Smooth muscle cell (in vitro differentiated cells): Measurements from ENCODE around the gene CEBPZ. TPM values are rescaled to one million over a fixed set of nuclear protein-coding genes. Genes with fewer than 3 reads are reported as not detected.
"Not testable (repeated sequence)": the region's sequence is repeated elsewhere in the genome, so short reads cannot be mapped to it uniquely, and the experiment has no call there.

Experiments
- DNase-seq: peaks from one replicate; lab custom pipeline; 2025; ENCODE audit not compliant: unreplicated experiment; lab: John Stamatoyannopoulos, UW
- H2AFZ ChIP-seq: fragments of 200-600 bp; sonication (generic); 2 replicates; pipeline ENCODE4 v1.6.0; 2016; ENCODE audit warnings: antibody characterized with exemption, low read depth, mild to moderate bottlenecking
- H3F3A ChIP-seq: fragments of 200-600 bp; sonication (generic); 2 replicates; pipeline ENCODE4 v1.6.0; 2017; ENCODE audit warnings: antibody characterized with exemption, low read depth
- H3K27ac ChIP-seq: fragments of 200-600 bp; sonication (generic); 2 replicates; pipeline ENCODE4 v1.5.1; 2016; ENCODE audit warnings: low read depth, mild to moderate bottlenecking
- H3K27me3 ChIP-seq: fragments of 200-600 bp; sonication (generic); 2 replicates; pipeline ENCODE4 v1.6.1; 2016; ENCODE audit warnings: low read depth, mild to moderate bottlenecking
- H3K36me3 ChIP-seq: fragments of 200-600 bp; sonication (generic); 2 replicates; pipeline ENCODE4 v1.5.1; 2016; ENCODE audit warnings: low read depth
- H3K4me1 ChIP-seq: fragments of 200-600 bp; sonication (generic); 2 replicates; pipeline ENCODE4 v1.5.1; 2016; ENCODE audit warnings: low read depth
- H3K4me2 ChIP-seq: fragments of 200-600 bp; sonication (generic); 2 replicates; pipeline ENCODE4 v1.6.0; 2016; ENCODE audit warnings: mild to moderate bottlenecking
- H3K4me3 ChIP-seq: fragments of 200-600 bp; sonication (generic); 2 replicates; pipeline ENCODE4 v1.5.1; 2016; ENCODE audit warnings: mild to moderate bottlenecking
- H3K79me2 ChIP-seq: fragments of 200-600 bp; sonication (generic); 2 replicates; pipeline ENCODE4 v1.6.0; 2016; ENCODE audit warnings: low read depth, mild to moderate bottlenecking
- H3K9ac ChIP-seq: fragments of 200-600 bp; sonication (generic); 2 replicates; pipeline ENCODE4 v1.6.0; 2016; ENCODE audit warnings: low read depth
- H3K9me3 ChIP-seq: fragments of 200-600 bp; sonication (generic); replicated peaks from 2 replicates; pipeline ENCODE4 v1.5.1; 2016; ENCODE audit warnings: low read depth
- H4K20me1 ChIP-seq: fragments of 200-600 bp; sonication (generic); 2 replicates; pipeline ENCODE4 v1.6.0; 2016; ENCODE audit warnings: low read depth
- WGBS: methylation state at CpG from one replicate; pipeline ENCODE4 v1.1.7; 2016; ENCODE audit warnings: low lambda C conversion rate; 5-methylcytosine and 5-hydroxymethylcytosine counted together
- polyA plus RNA-seq: library from polyadenylated mRNA; unstranded; fragments of >200 nt; fragmentation: Nextera tagmentation; extraction: Ambion mirVana; gene quantifications from 2 replicates; pipeline ENCODE4 v1.2.1, GENCODE V29; 2016
- total RNA-seq: library from RNA; depleted of rRNA; stranded (reverse); fragments of >200 nt; gene quantifications from 2 replicates; pipeline ENCODE4 v1.2.3, GENCODE V29; 2014
- TF ChIP-seq, protein P1 (sequence below): fragments of 200-600 bp; sonication (generic); IDR thresholded peaks from 2 replicates; pipeline ENCODE4 v1.5.1; 2017; ENCODE audit warnings: borderline replicate concordance, mild to moderate bottlenecking, antibody characterized with exemption; ENCODE audit not compliant: insufficient read depth, poor library complexity, severe bottlenecking

The CEBPZ gene
- total and polyA plus RNA-seq, 2 experiments from 2014 or later: 18.9 to 41.8 TPM

DNA sequence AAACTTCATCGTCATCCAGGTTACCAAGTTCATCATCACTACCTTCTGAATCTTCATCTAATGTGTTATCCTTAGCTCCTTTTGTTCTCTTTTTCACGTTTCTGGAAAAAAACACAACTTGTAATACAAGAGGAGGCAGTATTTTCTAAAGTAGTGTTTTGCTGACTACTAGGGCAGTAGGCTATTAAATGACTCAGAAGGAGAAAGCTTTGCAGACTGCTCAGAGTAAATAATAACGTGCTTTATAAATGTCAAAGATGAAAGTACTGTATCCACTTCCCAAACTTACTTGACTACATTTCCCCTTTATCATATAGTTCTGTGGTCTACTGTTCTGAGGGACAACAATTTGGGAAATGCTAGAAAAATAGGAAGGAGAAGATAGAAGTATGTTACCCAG is 19.5 kb downstream of the CEBPZ start:
- Histone ChIP-seq H2AFZ (no peak overlapping the region), H3K4me3 (no peak overlapping the region), H3K4me1 (no peaks in the 10 kb centered on the region), H3K79me2 (peaks cover 15% of the 10 kb centered on the region), H3F3A (no peaks in the 10 kb centered on the region), H3K9me3 (peaks cover 3% of the 10 kb centered on the region), H3K4me2 (no peak overlapping the region), H4K20me1 (peaks cover 6% of the 10 kb centered on the region), H3K9ac (no peak overlapping the region), H3K36me3 (peaks cover 23% of the 10 kb centered on the region), H3K27ac (peak overlapping the region; percentile 44), H3K27me3 (no peaks in the 10 kb centered on the region)
- 88% methylated on average over 3 of the region's 3 CpGs for WGBS
- TF ChIP-seq, protein P1, sequence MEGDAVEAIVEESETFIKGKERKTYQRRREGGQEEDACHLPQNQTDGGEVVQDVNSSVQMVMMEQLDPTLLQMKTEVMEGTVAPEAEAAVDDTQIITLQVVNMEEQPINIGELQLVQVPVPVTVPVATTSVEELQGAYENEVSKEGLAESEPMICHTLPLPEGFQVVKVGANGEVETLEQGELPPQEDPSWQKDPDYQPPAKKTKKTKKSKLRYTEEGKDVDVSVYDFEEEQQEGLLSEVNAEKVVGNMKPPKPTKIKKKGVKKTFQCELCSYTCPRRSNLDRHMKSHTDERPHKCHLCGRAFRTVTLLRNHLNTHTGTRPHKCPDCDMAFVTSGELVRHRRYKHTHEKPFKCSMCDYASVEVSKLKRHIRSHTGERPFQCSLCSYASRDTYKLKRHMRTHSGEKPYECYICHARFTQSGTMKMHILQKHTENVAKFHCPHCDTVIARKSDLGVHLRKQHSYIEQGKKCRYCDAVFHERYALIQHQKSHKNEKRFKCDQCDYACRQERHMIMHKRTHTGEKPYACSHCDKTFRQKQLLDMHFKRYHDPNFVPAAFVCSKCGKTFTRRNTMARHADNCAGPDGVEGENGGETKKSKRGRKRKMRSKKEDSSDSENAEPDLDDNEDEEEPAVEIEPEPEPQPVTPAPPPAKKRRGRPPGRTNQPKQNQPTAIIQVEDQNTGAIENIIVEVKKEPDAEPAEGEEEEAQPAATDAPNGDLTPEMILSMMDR: no peak
- no peak for DNase-seq

DNA sequence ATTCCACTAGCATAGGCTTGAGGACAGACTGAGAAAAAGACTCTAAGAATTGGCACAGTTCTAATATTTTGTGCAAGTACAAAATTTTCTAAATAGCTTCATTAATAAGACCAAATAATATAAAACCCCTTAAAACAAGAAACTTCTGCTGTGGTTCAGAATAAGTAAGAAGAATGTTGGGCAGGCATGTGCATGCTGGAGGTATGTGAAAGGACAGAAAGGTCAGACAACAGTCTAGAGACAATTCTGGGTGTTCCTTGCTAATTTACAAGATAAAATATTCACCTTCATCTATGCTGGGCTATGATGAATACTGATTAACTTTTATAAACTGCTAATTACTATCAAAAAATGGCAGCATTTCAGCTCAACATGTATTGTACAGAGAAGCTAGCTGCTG is 20.2 kb downstream of the CEBPZ start:
- no peaks in the 10 kb centered on the region for H3K4me1 ChIP-seq
- peak overlapping the region; percentile 44 for H3K27ac ChIP-seq
- H3K9me3 ChIP-seq: peaks cover 3% of the 10 kb centered on the region
- H3K27me3 ChIP-seq: no peaks in the 10 kb centered on the region
- H3K4me2 ChIP-seq: no peak overlapping the region
- no peak overlapping the region for H2AFZ ChIP-seq
- H3K9ac ChIP-seq: no peak overlapping the region
- H3K4me3 ChIP-seq: no peak overlapping the region
- no peaks in the 10 kb centered on the region for H3F3A ChIP-seq
- H4K20me1 ChIP-seq: peaks cover 6% of the 10 kb centered on the region
- peaks cover 22% of the 10 kb centered on the region for H3K79me2 ChIP-seq
- TF ChIP-seq, protein P1: no peak
- peaks cover 26% of the 10 kb centered on the region for H3K36me3 ChIP-seq
- no peak for DNase-seq

DNA sequence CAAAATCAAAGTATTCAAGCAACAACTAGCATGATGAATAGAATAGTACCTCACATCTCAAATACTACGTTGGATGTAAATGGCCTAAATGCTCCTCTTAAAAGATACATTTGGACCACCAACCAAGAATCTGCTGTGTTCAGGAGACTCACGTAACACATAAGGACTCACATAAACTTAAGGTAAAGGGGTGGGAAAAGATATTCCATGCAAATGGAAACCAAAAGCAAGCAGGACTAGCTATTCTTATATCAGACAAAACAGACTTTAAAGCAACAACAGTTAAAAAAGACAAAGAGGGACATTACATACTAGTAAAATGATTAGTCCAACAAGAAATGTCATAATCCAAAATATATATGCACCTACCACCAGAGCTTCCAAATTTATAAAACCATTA is 24.6 kb downstream of the CEBPZ start:
- not testable (repeated sequence) for H3K4me3 ChIP-seq, H3K4me1 ChIP-seq, H3K27me3 ChIP-seq, H3F3A ChIP-seq, H3K9me3 ChIP-seq, DNase-seq, H3K27ac ChIP-seq, H3K9ac ChIP-seq, H4K20me1 ChIP-seq, H3K4me2 ChIP-seq, H2AFZ ChIP-seq
- peaks cover 43% of the 10 kb centered on the region for H3K79me2 ChIP-seq
- H3K36me3 ChIP-seq: peaks cover 20% of the 10 kb centered on the region
- 96% methylated on average over 2 of the region's 2 CpGs for WGBS

DNA sequence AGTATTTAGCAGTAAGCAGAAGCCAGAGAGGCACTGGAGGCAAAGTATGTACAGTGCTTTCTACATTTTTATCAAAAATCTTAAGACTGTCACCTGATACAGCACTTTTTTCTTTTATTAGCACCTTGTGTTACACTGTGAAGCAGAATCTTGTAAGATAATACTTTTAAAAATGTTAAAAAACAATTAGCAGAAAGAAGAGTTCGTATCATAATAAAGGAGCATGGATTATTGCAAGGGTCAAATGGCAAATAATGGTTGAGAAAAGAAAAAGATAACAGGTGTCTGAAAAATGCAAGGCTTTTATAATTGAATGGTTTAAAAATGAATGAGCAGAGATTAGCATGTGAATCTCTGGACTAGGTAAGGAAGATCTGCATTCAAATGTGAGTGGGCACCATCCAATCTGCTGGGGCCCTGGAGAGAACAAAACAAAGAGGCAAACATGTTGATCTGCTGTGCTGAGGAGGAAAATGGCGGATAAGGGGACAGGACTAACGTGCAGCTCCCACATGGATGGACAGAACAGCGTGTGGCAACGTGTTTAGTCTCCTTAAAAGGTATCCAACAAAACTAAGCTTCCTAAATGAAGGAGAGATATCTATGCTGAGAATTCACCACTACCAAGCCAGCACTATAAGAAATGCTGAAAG is 25.6 kb downstream of the CEBPZ start:
- H3K27me3 ChIP-seq: no peaks in the 10 kb centered on the region
- TF ChIP-seq, protein P1: no peak
- DNase-seq: no peak
- H3K4me3 ChIP-seq: no peak overlapping the region
- peaks cover 3% of the 10 kb centered on the region for H3K9me3 ChIP-seq
- H3K79me2 ChIP-seq: peaks cover 43% of the 10 kb centered on the region
- 72% methylated on average over 5 of the region's 5 CpGs for WGBS
- H2AFZ ChIP-seq: no peak overlapping the region
- no peak overlapping the region for H3K4me2 ChIP-seq
- no peak overlapping the region for H3K9ac ChIP-seq
- no peaks in the 10 kb centered on the region for H3F3A ChIP-seq
- H3K4me1 ChIP-seq: peaks cover 8% of the 10 kb centered on the region
- no peak overlapping the region for H3K27ac ChIP-seq
- H4K20me1 ChIP-seq: peaks cover 6% of the 10 kb centered on the region
- H3K36me3 ChIP-seq: peaks cover 17% of the 10 kb centered on the region

DNA sequence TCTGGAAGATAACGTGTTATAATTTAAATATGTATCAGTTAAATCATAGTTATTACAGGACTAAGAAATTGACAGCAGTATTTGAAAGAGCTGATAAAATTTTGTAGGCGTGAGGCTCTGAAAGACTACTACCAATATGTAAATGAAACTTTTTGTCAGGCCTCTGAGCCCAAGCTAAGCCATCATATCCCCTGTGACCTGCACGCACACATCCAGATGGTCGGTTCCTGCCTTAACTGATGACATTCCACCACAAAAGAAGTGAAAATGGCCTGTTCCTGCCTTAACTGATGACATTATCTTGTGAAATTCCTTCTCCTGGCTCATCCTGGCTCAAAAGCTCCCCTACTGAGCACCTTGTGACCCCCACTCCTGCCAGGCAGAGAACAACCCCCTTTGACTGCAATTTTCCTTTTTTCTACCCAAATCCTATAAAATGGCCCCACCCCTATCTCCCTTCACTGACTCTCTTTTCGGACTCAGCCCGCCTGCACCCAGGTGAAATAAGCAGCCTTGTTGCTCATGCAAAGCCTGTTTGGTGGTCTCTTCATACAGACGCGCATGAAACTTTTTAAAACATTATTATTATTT is 26.2 kb downstream of the CEBPZ start:
- not testable (repeated sequence) for H3K27ac ChIP-seq, H3K4me1 ChIP-seq, H3K9me3 ChIP-seq, H3F3A ChIP-seq, H2AFZ ChIP-seq, H3K4me2 ChIP-seq, H4K20me1 ChIP-seq, H3K4me3 ChIP-seq, DNase-seq, H3K9ac ChIP-seq, H3K27me3 ChIP-seq
- H3K79me2 ChIP-seq: peaks cover 43% of the 10 kb centered on the region
- H3K36me3 ChIP-seq: peaks cover 14% of the 10 kb centered on the region
- WGBS: 75% methylated on average over 8 of the region's 8 CpGs
